ENCODE results near the gene UBE2L3.
"Not testable (repeated sequence)": the region's sequence is repeated elsewhere in the genome, so short reads cannot be mapped to it uniquely, and the experiment has no call there.

The UBE2L3 gene

DNA sequence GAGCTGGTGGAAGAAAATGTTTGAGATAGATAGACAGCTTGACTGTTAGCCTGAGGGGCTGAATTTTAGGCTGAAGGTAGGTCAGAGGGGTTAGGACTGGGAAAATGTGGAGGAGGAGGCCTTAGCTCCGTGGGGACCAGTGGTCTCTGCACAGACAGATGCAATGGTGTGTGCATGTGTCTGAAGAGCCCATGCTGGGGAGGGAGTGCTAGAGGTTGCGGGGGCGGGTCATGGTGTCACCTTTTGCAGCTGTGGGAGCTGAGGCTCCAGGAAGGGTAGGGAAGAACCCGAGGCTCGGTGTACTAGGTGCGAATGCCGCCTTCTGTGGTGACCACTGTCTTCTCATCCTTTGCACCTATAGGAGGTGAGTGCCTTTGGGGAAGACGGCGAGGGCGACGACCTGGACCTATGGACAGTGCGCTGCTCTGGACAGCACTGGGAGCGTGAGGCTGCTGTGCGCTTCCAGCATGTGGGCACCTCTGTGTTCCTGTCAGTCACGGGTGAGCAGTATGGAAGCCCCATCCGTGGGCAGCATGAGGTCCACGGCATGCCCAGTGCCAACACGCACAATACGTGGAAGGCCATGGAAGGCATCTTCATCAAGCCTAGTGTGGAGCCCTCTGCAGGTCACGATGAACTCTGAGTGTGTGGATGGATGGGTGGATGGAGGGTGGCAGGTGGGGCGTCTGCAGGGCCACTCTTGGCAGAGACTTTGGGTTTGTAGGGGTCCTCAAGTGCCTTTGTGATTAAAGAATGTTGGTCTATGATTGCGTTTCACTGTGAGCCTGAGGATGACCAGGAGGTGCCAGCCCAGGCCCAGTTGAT, 76.2 kb downstream of the UBE2L3 start:
- no peak for DNase-seq (ENCODE audit: low read depth)

DNA sequence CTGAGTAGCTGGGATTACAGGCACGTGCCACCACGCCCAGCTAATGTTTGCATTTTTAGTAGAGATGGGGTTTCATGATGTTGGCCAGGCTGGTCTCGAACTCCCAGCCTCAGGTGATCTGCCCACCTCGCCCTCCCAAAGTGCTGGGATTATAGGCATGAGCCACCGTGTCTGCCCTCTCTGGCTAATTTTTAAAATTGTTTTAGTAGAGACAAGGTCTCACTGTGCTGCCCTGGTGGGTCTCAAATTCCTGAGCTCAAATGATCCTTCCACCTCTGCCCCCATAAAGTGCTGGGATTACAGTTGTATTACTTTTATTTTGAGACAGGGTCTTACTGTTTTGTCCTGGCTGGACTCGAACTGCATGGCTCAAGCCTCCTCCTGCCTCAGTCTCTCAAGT, 78.0 kb downstream of the UBE2L3 start:
- DNase-seq (ENCODE audit: low read depth): not testable (repeated sequence)

DNA sequence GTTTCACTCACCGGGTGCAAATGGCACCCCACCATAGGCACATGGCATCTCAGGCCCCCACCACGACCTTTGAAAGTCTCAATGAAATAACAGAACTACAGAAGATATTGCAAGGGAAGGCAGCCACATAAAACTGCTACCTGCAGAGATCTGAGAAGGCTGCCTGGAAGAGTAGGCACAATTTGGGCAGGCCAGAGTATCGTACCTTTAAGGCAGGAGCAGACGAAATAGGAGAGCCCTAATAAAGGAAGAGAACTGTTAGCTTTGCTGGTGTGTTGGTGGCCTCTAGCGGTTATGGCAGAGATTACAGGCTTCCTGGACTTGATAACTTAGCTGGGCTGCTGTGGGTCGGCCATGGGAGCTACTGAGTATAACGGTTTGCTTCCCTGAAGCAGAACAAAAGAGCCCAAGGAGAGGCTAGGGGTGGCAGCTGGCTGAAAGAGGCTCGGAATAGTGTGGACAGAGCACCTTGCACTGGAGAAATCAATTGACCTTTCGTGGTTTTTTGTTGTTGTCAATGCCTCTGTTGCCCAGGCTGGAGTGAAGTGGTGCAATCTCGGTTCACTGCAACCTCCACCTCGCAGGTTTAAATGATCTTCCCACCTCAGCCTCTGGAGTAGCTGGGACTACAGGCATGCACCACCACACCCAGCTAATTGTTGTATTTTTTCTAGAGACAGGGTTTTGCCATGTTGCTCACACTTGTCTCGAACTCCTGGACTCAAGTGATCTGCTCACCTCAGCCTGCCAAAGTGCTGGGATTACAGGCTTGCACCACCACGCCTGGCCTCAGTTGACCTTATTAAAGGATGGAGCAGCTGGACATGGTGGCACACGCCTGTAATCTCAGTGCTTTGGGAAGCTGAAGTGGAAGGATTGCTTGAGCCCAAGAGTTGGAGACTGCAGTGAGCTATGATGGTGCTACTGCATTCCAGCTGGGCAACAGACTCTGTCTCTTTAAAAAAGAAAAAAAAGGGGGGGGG, 79.4 kb downstream of the UBE2L3 start:
- peak; percentile 75 for DNase-seq (ENCODE audit: low read depth)

DNA sequence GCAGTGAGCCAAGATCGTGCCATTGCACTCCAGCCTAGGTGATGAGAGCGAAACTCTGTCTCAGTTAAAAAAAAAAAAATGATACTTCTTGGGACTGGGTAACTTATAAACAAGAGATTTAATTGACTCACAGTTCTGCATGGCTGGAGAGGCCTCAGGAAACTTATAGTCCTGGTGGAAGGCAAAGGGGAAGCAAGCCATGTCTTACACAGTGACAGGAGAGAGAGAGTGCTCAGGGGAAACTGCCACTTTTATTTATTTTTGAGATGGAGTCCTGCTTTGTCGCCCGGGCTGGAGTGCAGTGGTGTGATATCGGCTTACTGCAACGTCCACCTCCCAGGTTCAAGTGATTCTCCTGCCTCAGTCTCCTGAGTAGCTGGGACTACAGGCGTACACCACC, 82.8 kb downstream of the UBE2L3 start:
- no peak for DNase-seq (ENCODE audit: low read depth)

DNA sequence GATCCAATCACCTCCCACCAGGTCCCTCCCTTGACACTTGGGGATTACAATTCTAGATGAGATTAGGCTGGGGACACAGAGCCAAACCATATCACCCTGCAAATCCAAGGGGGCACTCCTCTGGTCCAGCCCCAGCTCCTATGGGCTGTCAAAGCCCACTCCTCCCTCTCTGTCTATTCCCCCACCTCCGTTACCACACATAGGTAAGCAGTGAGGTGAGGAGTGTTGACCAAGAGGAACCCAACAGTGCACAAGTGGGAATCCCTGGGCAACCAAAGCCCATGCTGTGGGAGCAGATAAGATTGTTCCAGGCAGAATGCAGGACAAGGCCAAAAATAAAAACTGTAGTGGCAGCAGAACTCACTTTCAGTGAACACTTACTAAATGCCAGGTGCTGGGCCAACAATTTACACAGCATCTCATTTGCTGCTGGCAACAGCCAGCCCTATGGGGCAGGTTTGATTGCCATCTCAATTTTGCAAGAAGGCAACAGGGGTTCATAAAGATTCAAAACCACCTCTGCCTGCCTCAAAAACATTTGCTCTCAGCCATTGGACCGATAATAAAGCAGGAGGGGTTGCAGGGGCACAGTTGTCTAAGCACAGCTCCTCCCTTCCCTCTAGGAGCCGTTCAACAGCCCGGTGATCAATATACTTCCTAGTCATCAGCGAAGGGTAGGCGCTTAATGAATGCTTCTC, 83.5 kb downstream of the UBE2L3 start:
- no peak for DNase-seq (ENCODE audit: low read depth)

DNA sequence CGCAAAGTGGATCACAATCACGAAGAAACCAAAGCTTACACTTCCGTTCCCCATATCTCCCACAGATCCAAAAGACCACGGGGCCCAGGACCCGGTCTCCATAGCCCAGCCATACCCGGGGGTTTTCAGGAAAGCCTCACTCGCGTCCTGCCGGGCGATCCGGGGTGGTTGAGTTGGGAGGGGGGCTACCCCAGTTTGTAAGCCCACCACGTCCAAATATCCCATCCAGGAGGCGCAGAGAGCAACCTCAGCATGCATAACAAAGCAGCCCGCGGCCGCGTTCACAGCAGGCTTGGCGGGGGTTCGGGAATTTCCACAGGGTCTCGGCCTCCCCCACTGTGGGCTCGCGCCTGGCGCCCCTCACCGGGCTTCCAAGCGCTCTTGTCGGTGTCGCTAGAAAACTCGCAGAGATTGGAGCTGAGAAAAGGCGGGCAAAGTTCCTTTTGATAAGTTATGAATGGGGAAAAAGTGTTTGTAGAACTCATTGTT, 84.1 kb downstream of the UBE2L3 start:
- DNase-seq (ENCODE audit: low read depth): no peak

DNA sequence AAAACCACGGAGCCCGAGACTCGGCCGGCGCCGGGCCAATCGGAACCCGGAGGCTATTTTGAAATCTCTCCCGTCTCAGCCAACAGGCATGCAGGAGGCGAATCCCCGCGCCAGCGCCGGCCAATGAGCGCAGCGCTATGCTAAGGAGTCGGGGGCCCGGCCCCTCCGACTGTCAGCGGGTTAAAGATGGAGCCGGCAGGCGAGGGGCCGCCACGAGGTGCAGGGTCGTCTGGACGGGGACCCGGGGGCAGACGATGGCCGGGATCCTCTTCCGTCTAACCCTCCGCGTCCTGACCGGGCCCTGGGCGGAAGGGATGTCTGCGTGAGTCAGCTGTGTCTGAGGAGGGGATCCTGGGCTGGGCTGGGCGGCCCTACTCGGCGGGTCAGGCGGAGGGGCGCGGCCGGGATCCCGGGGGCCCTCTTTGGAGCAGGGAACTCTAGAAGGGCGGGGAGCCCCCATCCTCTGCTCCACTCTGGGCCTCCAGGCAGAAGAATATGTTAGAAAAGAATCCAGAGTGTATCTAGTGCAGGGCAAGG, 84.6 kb downstream of the UBE2L3 start:
- peak; percentile 75 for DNase-seq (ENCODE audit: low read depth)

DNA sequence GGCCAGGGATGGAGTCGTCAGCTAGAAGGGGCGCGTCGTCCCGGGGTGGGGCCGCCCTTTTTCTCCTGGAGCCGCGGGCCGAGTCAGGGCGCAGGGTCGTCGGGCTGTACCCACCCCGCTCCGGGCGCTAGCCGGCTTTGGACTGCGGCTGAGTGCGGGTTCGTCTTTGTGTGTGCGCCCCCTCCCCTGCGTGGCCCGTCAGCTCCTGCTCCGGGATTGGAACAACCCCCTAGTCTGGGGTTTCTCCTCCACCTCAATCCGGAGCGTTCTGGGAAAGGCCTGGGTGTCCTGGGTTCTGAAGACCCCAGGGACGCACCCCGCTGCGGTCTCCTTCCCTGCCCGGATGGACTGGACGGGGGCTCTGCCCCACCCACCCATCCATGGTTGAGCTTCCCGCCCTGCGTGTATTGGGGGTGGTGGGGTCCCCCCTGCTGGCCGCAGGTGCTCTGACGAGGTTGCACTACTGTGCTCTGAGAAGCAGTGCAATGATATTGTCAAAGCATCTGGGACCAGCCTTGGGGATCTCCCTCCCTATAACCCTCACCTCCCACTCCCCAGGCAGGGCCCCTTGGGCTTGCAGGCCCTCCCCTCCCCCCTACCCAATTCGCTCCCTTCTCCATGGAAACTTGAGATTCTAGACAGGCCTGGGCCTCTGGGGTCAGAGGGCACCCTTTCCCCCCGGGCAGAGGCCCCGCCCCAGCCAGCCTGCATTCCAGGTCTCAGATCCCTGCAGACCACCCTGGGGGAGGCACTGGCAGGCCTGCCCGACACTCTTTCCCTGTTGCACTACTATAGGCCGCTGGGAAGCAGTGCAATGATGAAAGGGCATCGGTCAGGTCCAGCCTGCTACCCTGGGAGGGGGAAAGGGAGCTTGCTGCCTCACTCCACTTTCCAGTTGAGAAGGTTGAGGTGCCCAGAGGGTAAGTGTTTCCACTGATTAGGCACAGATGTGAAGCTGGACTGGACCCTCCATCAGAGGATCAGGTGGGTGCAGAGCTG, 85.3 kb downstream of the UBE2L3 start:
- no peak for DNase-seq (ENCODE audit: low read depth)

DNA sequence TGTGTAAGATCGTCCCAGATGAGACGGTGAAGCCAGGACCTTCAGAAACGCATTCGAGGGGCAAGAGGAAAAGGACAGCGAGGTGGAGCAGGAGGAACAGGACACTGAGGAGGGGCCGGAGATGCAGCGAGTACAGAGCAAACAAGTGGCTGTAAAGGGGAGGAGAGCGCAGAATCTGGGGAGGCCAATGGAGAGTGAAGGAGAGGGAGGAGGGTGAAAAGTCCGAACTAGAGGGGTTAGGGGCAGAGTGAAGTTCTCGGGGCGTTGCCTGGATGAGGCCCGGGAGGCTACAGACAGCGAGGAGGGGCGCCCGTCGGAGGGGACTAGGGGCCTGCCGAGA, 89.5 kb downstream of the UBE2L3 start:
- no peak for DNase-seq (ENCODE audit: low read depth)

DNA sequence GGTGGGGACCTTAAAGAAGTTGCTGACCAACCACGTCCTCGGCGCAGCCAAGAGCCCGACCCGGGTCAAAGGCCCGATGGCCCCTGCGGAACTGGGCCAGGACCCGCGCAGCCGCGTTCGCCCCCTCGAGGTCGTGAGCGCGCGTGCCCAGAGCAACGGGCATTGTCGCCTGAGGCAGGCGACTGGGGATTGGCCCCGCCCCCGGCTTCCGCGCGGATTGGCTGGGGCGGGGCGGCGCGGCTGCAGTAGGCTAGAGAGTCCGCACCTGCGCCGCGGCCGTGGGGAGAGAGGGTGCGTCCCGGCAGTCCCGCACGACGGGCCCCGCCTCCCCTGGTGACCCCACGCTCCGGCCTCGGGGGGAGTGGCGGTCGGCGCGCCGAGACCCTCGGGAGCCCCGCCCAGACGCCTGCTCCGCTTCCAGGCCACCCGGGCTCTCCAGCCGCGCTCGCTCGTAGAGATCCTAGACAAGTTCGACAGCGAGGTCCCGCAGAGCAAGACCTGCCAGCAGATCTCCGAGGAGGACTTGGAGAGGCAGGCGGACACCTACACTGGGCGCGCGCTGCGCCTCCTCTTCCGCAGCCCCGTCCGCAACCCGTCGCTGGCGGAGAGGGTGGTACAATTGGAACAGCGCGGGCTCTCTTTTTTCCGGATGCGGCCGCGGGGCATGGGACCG, 90.0 kb downstream of the UBE2L3 start:
- peak; percentile 69 for DNase-seq (ENCODE audit: low read depth)

DNA sequence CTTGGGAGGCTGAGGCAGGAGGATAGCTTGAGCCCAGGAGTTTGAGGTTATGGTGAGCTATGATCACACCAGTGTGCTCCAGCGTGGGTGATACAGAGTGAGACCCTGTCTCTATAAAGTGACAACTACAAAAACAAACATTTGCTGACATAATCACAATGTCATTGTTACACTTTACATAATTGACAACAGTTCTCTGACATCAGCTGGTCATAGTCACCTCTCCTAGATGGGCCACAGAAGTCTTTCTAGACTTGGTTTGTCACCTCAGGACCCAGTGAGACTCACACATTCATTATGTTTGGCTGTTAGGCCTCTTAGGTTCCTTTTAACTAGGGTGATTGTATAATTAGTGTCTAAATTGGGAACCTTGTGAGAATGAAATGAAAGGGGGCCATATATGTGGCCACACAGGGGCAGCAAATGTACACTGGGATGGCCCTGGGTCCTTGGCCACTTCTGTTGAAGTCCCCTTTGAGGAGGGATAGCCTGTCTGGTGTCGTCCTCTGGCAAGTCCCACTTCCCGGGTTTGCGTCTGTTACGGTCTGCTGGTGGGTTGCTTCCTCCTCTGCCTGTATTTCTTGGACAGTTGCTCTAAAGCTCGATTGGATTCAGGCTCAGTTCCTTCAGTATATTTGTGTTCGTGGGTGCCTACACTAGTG, 92.5 kb downstream of the UBE2L3 start:
- no peak for DNase-seq (ENCODE audit: low read depth)

DNA sequence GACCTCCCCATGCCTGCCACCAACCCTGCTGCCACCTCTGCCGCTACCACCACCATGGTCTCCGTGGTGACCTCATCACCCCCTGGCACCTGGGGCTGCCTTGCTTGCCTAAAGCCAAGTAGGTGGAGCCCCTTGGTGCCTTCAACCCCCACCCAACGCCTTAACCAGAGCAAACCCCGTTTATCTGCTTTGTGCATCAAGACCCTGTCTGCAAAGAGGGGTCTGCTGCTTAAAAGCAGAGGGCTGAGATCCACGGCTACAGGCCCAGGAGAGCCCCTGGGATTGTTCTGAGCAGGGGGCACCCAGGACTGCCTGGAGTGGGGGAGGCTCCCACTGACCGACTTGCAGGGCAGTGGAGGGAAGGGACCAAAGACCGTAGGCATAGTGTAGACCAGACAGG, 93.4 kb downstream of the UBE2L3 start:
- no peak for DNase-seq (ENCODE audit: low read depth)

DNA sequence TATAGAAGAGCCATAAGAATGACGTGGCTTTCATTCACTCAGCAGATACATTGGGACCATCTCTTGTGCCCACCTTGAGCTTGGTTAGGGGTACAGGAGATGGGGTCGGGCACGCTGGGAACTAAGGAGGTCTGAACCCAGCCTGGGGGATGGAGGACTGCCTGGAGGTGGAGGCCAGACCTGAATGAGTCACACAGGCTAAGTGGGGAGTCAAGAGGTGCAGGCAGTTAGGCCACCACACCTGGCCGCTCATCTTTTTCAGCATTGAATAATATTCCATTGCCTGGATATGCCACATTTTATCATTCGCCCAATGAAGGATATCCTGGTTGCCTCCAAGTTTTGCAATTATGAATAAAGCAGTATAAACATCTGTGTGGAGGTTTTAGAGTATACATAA, 94.5 kb downstream of the UBE2L3 start:
- DNase-seq (ENCODE audit: low read depth): no peak

DNA sequence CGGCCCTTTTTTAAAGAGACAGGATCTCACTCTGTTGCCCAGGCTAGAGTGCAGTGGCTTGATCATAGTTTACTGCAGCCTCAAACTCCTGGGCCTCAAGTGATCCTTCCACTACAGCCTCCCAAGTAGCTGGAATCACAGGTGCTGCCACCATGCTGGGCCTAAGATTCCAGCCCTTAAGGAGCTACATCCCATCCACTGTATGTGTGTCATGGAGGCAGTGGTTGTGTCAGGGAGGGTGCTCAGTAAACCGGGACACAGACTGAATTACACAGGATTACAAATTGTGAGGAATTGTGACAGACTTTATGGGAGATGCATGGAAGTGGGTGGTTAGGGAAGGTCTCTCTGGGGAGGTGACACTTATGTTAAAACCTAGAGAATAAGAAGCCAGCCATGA, 96.2 kb downstream of the UBE2L3 start:
- DNase-seq (ENCODE audit: low read depth): no peak

DNA sequence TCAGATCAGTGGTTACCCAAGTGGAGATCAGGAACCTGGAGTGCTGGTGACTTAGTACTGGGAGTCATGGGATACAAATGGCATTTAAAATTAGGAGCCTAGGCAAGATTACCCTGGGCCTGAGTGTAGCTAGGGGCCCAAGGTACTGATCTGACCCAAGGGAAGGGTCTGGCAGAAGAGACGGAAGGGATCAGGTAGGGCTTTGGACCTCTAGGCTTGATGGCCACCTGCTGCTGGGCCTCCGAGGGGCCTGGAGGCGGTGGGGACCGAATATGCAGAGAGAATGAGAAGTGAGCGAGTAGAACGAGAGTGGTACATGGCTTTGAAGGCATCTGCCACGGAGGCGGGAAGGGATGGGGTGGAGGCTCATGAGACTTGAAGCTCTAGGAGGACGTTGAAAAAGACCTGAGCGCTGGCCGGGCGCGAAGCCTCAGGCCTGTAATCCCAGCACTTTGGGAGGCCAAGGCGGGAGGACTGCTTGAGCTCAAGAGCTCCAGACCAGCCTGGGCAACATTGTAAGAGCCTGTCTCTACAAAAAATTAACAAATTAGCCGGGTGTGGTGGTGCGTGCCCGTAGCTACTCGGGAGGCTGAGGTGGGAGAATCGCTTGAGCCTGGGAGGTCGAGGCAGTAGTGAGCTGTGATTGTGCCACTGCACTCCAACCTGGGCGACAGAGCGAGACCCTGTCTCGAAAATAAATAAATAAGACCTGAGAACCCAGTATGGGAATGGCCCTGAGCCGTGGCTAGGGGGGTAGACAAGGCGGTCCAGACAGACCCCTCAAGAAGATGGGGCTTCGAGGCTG, 97.7 kb downstream of the UBE2L3 start:
- DNase-seq (ENCODE audit: low read depth): no peak

DNA sequence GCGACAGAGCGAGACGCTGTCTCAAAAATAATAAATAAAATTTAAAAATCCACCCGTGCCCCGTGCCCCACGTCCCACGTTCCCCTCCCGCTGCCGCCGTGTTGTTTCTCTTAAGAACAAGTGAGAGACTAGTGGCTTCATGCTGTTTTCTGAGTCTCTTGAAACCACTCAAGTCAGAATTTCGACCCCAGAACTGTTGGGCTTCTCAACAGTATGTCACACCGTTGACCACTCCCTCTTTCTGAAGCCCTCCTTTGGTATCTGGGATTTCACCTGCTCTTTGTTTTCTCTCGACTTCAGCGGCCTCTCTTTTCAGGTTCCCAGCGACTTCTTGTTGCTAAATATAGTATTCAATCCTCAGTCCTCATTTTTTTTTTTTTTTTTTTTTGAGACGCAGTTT, 99.3 kb downstream of the UBE2L3 start:
- DNase-seq (ENCODE audit: low read depth): no peak

DNA sequence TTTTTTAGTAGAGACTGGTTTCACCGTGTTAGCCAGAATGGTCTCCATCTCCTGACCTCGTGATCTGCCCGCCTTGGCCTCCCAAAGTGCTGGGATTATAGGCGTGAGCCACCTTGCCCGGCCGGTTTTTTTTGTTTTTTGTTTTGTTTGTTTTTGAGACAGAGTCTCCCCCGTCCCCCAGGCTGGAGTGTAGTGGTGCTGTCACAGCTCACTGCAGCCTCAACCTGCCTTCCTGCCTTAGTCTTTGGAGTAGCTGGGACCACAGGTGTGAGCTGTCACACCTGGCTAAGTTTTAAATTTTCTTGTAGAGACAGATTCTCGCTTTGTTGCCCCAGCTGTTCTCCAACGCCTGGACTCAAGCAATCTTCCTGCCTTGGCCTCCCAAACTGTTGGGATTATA, 101.5 kb downstream of the UBE2L3 start:
- DNase-seq (ENCODE audit: low read depth): no peak

DNA sequence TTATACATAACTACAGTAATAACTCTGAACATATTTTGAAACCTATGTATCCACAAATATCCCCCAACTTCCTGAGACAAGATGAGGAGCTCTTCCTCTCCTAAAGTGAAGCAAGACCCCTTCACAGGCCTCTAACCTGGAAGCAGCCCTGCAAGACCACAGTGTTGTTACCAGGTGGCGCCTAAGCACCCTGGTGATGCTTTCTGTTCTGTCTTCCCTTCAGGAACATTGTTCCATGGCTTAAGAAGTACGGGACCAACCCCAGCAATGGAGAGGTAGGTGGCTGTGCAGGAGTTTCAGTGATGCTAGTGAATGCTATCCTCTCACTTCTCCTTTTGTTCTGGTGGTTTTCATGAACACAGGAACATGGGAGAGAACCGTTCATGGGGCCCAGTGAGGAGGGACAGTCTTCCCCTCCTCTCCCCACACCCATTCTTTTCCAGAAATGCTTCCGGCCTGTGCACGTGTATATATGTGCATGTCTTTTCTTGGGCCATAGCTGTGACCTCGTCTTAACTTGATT, 104.7 kb downstream of the UBE2L3 start:
- no peak for DNase-seq (ENCODE audit: low read depth)

Measured in T follicular helper cell (primary cell).